Ammon's horn (tissue), 1 donor: ENCODE data around the gene ATF5.
"Not testable (repeated sequence)": the region's sequence is repeated elsewhere in the genome, so short reads cannot be mapped to it uniquely, and the experiment has no call there.

Experiments used
- DNase-seq: peaks from one replicate; pipeline ENCODE4 v3.0.0-alpha.2; 2016; ENCODE audit warnings: low spot score

ATF5 gene

GRCh38 chr19:49923055-49924003 is 5.7 kb upstream of the ATF5 start:
- DNase-seq: peak; percentile 57

- no peak for DNase-seq
Observed at GRCh38 chr19:49924004-49924880, 4.8 kb upstream of the ATF5 start.

DNA sequence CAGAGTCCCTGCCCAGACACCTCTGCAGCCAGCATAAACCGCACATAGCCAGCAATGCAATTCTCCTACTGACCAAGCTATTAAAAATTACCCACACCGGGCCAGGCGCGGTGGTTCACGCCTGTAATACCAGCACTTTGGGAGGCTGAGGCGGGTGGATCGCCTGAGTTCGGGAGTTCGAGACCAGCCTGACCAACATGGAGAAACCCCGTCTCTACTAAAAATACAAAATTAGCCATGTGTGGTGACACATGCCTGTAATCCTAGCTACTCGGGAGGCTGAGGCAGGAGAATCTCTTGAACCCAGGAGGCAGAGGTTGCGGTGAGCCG is 4.2 kb upstream of the ATF5 start:
- not testable (repeated sequence) for DNase-seq

DNA sequence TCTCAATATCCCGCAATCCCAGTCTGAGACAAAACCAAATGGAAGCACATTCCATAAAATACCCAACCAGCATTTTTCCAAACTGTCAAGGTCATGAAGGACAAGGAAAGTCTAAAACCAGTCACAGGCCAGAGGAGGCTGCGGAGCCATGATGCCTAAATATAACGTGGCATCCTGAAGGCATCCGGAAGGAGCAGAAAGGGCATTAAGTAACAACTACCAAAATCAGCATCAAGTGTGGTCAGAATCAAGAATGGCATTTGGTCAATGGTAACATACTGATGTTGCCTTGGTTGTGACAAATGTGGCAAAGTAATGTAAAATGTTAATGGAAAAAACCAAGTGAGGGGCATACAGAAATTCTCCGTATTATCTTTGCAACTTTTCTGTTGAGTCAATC is 3.5 kb upstream of the ATF5 start:
- DNase-seq: no peak

GRCh38 chr19:49926515-49926914 is 2.5 kb upstream of the ATF5 start:
- DNase-seq: no peak

- no peak for DNase-seq
Observed at GRCh38 chr19:49927526-49928264, 1.3 kb upstream of the ATF5 start.

DNA sequence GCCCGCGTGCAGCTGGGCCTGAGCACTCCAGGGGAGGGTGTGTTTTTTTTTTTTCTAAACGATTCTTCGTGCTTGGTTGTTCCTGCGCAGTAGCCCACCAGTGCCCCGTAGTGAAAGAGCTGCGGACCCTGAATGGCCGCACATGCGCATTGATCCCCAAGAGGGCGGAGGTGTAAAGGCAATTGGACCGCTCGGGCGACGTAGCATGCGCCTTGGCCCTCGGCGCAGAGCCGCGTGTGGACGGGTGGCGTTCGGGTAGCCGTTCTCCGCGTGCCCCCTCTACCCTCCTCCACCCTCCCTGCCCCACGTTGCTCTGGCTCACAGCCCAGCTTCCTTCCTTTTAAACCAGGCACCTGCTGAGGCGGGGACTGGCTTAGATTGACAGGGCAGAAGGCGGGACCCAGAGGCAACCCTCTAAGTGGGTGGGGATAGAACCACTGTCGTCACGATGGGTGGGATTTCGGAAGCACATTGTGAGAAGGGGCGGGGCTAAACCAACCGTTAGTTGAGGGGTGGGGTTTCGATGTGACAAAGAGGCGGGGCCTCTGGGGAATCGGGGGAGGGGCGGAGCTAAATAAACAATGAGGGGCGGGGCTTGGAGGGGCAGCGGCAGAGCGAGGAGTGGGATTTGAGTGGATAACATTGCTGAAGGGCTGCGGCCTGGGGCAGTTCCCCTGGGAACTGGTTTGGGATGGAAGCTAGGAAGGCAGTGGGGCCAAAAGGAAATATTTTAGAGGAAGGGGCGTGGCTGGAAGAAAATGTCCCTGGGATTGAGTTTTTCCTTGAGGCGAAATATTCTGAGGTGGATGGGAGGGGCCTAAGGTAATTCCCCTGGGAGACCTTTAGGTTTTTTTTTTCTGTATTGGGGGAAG is 842 bp downstream of the ATF5 start:
- peak; percentile 98 for DNase-seq

DNA sequence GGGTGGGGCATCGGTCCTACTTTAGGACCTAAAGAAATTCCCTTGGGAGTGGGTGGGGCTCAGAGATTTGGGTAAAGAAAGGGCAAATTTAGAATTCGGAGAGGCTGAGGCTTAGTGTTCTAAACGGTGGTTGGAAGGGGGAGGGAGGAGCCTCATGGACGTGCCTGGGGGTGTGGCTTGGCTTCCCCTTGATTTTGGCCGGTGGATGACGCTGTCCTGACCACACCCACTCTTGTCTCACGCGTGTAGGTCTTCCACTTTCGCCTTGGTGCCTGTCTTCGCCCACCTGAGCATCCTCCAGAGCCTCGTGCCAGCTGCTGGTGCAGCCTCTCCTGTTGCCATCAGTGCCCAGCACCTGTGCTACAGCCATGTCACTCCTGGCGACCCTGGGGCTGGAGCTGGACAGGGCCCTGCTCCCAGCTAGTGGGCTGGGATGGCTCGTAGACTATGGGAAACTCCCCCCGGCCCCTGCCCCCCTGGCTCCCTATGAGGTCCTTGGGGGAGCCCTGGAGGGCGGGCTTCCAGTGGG is 1.5 kb downstream of the ATF5 start:
- DNase-seq: no peak

GRCh38 chr19:49931293-49932040 is 2.5 kb downstream of the ATF5 start:
- DNase-seq: no peak

DNA sequence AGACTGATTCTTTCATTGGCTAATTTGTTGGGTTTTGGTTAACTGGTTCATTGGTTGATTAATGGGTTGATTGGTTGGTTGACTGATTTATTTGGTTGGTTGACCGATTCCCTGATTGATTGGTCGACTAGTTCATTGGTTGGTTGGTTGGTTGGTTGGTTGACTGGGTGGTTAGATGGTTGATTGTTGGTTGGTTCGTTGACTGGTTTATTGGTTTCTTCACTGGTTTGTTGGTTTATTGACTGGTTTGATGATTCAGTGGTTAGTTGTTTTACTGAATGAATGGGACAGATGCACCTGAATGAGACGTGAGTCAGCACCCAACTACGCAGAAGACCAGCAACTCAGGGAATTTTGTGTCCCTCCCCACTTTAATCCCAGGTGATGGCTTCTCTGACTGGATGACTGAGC is 3.0 kb downstream of the ATF5 start:
- no peak for DNase-seq

- no peak for DNase-seq
Observed at GRCh38 chr19:49932731-49933131, 3.7 kb downstream of the ATF5 start.

- DNase-seq: no peak
Observed at GRCh38 chr19:49933643-49934042, 4.6 kb downstream of the ATF5 start.

DNA sequence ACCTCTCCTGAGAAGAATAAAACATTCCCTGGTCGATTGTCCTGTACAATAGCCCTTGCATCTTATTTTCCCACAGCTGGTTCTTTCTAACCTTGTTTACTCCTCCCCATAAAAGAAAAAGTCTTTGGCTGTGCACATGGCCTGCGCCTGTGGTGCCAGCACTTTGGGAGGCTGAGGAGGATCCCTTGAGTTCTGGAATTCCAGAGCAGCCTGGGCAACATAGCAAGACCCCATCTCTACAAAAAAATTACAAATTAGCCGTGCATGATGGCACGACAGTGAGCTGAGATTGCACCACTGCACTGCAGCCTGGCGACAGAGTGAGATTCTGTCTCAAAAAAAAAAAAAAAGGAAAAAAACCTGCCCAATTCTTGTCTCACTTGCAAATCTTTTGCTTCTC is 7.5 kb downstream of the ATF5 start:
- DNase-seq: no peak

GRCh38 chr19:49937750-49938381 is 8.9 kb downstream of the ATF5 start:
- peak; percentile 82 for DNase-seq

DNA sequence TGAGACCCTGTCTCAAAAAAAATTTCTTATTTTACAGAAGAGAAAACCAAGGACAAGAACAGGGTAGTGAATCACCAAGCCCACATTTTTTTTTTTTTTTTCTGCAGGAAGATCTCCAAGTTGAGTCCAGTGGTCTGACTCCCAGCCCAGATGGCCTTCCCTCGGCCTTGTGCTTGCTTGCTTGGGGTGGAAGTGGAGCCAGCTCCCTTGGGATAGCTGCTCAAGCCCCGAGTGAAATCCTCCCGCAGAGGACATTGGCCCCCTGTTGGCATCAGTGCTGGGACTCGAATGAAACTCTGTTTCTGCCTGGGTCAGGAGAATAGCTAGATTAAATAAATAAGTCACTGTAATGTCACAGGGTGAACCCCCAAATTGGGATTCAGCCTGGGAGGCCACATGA is 9.7 kb downstream of the ATF5 start:
- no peak for DNase-seq

GRCh38 chr19:49939721-49940481 is 10.9 kb downstream of the ATF5 start:
- DNase-seq: no peak

DNA sequence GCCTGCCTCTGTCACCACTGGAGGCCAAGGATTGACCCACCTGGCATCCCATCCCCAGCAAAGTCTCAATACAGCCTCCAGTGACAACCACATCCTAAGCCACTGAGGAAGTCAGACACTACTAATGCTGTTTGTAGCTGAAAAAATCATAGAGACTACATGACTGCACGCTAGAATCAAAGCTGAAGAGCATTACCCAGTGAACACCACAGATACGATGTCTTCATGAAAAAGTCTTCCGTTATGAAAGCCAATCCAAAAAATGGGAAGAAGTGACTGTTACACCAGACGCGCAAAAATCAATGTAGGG is 11.4 kb downstream of the ATF5 start:
- DNase-seq: no peak

- DNase-seq: not testable (repeated sequence)
Observed at GRCh38 chr19:49944567-49944966, 15.6 kb downstream of the ATF5 start.

DNA sequence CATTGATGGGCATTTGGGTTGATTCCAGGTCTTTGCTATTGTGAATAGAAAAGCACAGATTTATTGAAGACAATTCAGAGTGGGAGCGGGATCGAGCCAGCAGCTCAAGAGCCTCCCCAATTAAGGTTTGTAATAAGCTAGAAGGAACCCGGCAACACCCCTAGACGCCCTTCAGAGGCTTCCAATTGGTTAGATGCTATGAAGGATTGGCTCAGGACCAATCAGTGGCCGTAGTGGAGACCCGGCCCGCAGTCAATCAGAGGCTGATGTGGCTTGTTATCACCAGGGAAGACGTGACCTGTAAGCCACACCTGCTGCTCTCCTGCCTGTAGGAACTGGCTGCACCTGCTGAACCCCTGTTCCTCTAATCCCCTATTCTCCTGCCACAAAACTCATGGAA is 17.4 kb downstream of the ATF5 start:
- DNase-seq: no peak
